IMR-90 (cell line): ENCODE data around the gene FGF4. TPM values are rescaled to one million over a fixed set of nuclear protein-coding genes. Genes with fewer than 3 reads are reported as not detected.

Experiments used
- ATAC-seq: fragments of 200-7000 bp; cut with Tn5 transposase; 2 replicates; pipeline ENCODE4 v1.9.1; 2020; ENCODE audit warnings: low read depth, mild to moderate bottlenecking, moderate library complexity
- BruUV-seq: library from RNA; stranded (reverse); fragments of 400-500 nt; replicated peaks from 2 replicates; lab custom pipeline; 2021; lab: Mats Ljungman, UMichigan
- CTCF ChIA-PET: fragments of 300-600 bp; formaldehyde crosslinking; extraction: SDS; loops from one replicate; lab custom pipeline; 2021; ENCODE audit warnings: antibody characterized with exemption; lab: Yijun Ruan, JAX
- POLR2A ChIA-PET: fragments of 300-600 bp; sonication (Branson Sonifier 250); formaldehyde crosslinking; loops from one replicate; lab custom pipeline; 2022; ENCODE audit warnings: antibody characterized with exemption; ENCODE audit not compliant: unreplicated experiment; lab: Charles Lee
- DNase-seq: peaks from one replicate; pipeline ENCODE4 v3.0.0; 2013
- H2AFZ ChIP-seq: replicated peaks from 2 replicates; pipeline ENCODE3; 2013; ENCODE audit warnings: low read length, mild to moderate bottlenecking; ENCODE audit not compliant: poor library complexity
- H2AK5ac ChIP-seq: 2 replicates; pipeline ENCODE4 v1.6.1; 2013; ENCODE audit warnings: low read depth, low read length, inconsistent platforms
- H2AK9ac ChIP-seq: replicated peaks from 2 replicates; pipeline ENCODE3; 2013; ENCODE audit warnings: mild to moderate bottlenecking, low read depth, low read length, moderate library complexity; ENCODE audit not compliant: poor library complexity
- H2BK120ac ChIP-seq: 2 replicates; pipeline ENCODE4 v1.6.1; 2013; ENCODE audit warnings: low read depth, low read length, inconsistent platforms
- H2BK15ac ChIP-seq: 3 replicates; pipeline ENCODE4 v1.6.1; 2013; ENCODE audit warnings: low read depth, low read length, inconsistent platforms
- H2BK20ac ChIP-seq: 2 replicates; pipeline ENCODE4 v1.6.1; 2013; ENCODE audit warnings: low read depth, mild to moderate bottlenecking, inconsistent platforms, low read length, moderate library complexity
- H2BK5ac ChIP-seq: 2 replicates; pipeline ENCODE4 v1.6.1; 2013; ENCODE audit warnings: mild to moderate bottlenecking, low read depth, low read length, inconsistent platforms; ENCODE audit not compliant: poor library complexity, severe bottlenecking
- H3K14ac ChIP-seq: replicated peaks from 2 replicates; pipeline ENCODE4 v1.6.1; 2013; ENCODE audit warnings: low read depth, low read length, inconsistent platforms
- H3K18ac ChIP-seq: 2 replicates; pipeline ENCODE4 v1.6.1; 2013; ENCODE audit warnings: low read depth, low read length, control low read depth
- H3K23ac ChIP-seq: 2 replicates; pipeline ENCODE4 v1.6.1; 2013; ENCODE audit warnings: low read depth, low read length, inconsistent platforms
- H3K27ac ChIP-seq: 2 replicates; pipeline ENCODE4 v1.5.1; 2013; ENCODE audit warnings: mild to moderate bottlenecking, control low read depth, low read length; ENCODE audit not compliant: insufficient read depth
- H3K27me3 ChIP-seq: 2 replicates; pipeline ENCODE4 v1.6.1; 2013; ENCODE audit warnings: low read length; ENCODE audit not compliant: control insufficient read depth, insufficient read depth
- H3K36me3 ChIP-seq: 2 replicates; pipeline ENCODE4 v1.6.1; 2013; ENCODE audit warnings: low read length, mixed read lengths; ENCODE audit not compliant: control insufficient read depth, insufficient read depth
- H3K4ac ChIP-seq: 2 replicates; pipeline ENCODE4 v1.6.1; 2013; ENCODE audit warnings: low read depth, low read length, inconsistent platforms
- H3K4me1 ChIP-seq: 2 replicates; pipeline ENCODE4 v1.6.1; 2013; ENCODE audit warnings: low read length, mixed read lengths; ENCODE audit not compliant: control insufficient read depth, insufficient read depth
- H3K4me2 ChIP-seq: 2 replicates; pipeline ENCODE4 v1.6.1; 2013; ENCODE audit warnings: low read depth, mild to moderate bottlenecking, control low read depth, low read length, moderate library complexity
- H3K4me3 ChIP-seq: 2 replicates; pipeline ENCODE4 v1.5.1; 2013; ENCODE audit warnings: low read depth, mild to moderate bottlenecking, control low read depth, low read length, moderate library complexity; ENCODE audit not compliant: insufficient read depth
- H3K56ac ChIP-seq: 2 replicates; pipeline ENCODE4 v1.6.1; 2013; ENCODE audit warnings: low read length, inconsistent platforms; ENCODE audit not compliant: insufficient read depth; ENCODE audit errors: extremely low read depth
- H3K79me1 ChIP-seq, 2 experiments: 2 replicates each; pipeline ENCODE4 v1.6.1; 2013; ENCODE audit warnings: low read length in 2 of 2, inconsistent platforms in 1 of 2, low read depth in 1 of 2
- H3K9ac ChIP-seq: 2 replicates; pipeline ENCODE4 v1.6.1; 2013; ENCODE audit warnings: low read depth, low read length, control low read depth
- H3K9me1 ChIP-seq: 2 replicates; pipeline ENCODE4 v1.6.1; 2013; ENCODE audit warnings: low read length, inconsistent platforms; ENCODE audit not compliant: insufficient read depth
- H3K9me3 ChIP-seq: 2 replicates; pipeline ENCODE4 v1.6.1; 2013; ENCODE audit warnings: low read length; ENCODE audit not compliant: control insufficient read depth, insufficient read depth
- H4K20me1 ChIP-seq: 2 replicates; pipeline ENCODE4 v1.6.1; 2013; ENCODE audit warnings: low read length, inconsistent platforms; ENCODE audit not compliant: insufficient read depth
- H4K5ac ChIP-seq: 2 replicates; pipeline ENCODE4 v1.6.1; 2013; ENCODE audit warnings: mild to moderate bottlenecking, low read depth, low read length, control low read depth
- H4K8ac ChIP-seq, 2 experiments: 2 replicates each; pipeline ENCODE4 v1.6.1; 2013; ENCODE audit warnings: low read depth in 2 of 2, low read length in 2 of 2, control low read depth in 1 of 2, inconsistent platforms in 1 of 2
- H4K91ac ChIP-seq: 2 replicates; pipeline ENCODE4 v1.6.1; 2013; ENCODE audit warnings: low read depth, low read length, inconsistent platforms; ENCODE audit not compliant: insufficient read depth
- MAZ ChIP-seq: IDR thresholded peaks from 2 replicates; pipeline ENCODE4 v1.6.1; 2012; ENCODE audit warnings: low read depth, mild to moderate bottlenecking, low read length, improper control_type of control experiment, moderate library complexity, borderline replicate concordance
- NFE2L2 ChIP-seq: fragments of 150-350 bp; IDR thresholded peaks from 2 replicates; pipeline ENCODE4 v1.6.1; 2016; ENCODE audit warnings: low read depth, mild to moderate bottlenecking, low read length
- RCOR1 ChIP-seq: IDR thresholded peaks from 2 replicates; pipeline ENCODE4 v1.6.1; 2012; ENCODE audit warnings: mild to moderate bottlenecking, low read length, improper control_type of control experiment; ENCODE audit not compliant: insufficient replicate concordance
- RFX5 ChIP-seq: IDR thresholded peaks from 2 replicates; pipeline ENCODE4 v1.8.0; 2012; ENCODE audit warnings: low read depth, mild to moderate bottlenecking, low read length, moderate library complexity
- SMC3 ChIP-seq: fragments of 150-350 bp; IDR thresholded peaks from 2 replicates; pipeline ENCODE4 v1.6.1; 2016; ENCODE audit warnings: low read depth, mild to moderate bottlenecking, antibody characterized with exemption, low read length, moderate library complexity
- dilution Hi-C: fragments of 300-500 bp; cut with HindIII; formaldehyde crosslinking; loops from one replicate; pipeline ENCODE4 v1.14.3; 2018; ENCODE audit warnings: low sequenced_read_pairs; ENCODE audit not compliant: unreplicated experiment
- in situ Hi-C: fragments of 300-500 bp; cut with MboI; formaldehyde crosslinking; loops from 3 replicates; pipeline ENCODE4 v1.14.3; 2019; ENCODE audit warnings: low sequenced_read_pairs, inconsistent platforms, mixed read lengths
- intact Hi-C: fragments of 100-400 bp; cut with micrococcal nuclease; formaldehyde crosslinking; loops from 2 replicates; pipeline ENCODE4 v1.10.0; 2022
- polyA plus RNA-seq, 3 experiments: library from polyadenylated mRNA; depleted of rRNA; stranded (reverse); fragments of >200 nt; gene quantifications; 2 replicates each; pipeline ENCODE4 v1.2.3, GENCODE V29; 2012; ENCODE audit warnings: low replicate concordance in 1 of 3
- total RNA-seq: library from RNA; depleted of rRNA; stranded (reverse); fragments of >200 nt; gene quantifications from 2 replicates; pipeline ENCODE4 v1.2.3, GENCODE V29; 2012

Gene FGF4
- total and polyA plus RNA-seq, 2 of the 4 experiments (the other 2 are of a cell fraction): not detected

GRCh38 chr11:69814902-69815301 is 39.8 kb upstream of the FGF4 start:
- ChIA-PET POLR2A (no interaction called here), CTCF (interaction anchor here (0.5 kb wide), 1 partner anchor 546 kb away, joined by 4 read pairs; no protein-coding TSS in a partner anchor)
- Histone ChIP-seq H3K9me3 (no peaks in the 10 kb centered on the region), H3K23ac (no peak overlapping the region), H2BK20ac (no peak overlapping the region), H3K4me3 (no peak overlapping the region), H4K5ac (no peak overlapping the region), H3K18ac (no peak overlapping the region), H3K9me1 (no peaks in the 10 kb centered on the region), H4K91ac (no peak overlapping the region), H4K8ac (no peak overlapping the region), H3K4ac (no peak overlapping the region), H2BK15ac (no peak overlapping the region), H3K56ac (no peak overlapping the region), H3K14ac (no peak overlapping the region), H3K27me3 (peaks cover 57% of the 10 kb centered on the region), H3K9ac (no peak overlapping the region), H2AK9ac (no peak overlapping the region), H3K27ac (no peak overlapping the region), H2AFZ (no peak overlapping the region), H2AK5ac (no peak overlapping the region), H3K4me1 (no peaks in the 10 kb centered on the region; the same call in 1 of the 2 replicates), H3K36me3 (no peaks in the 10 kb centered on the region), H2BK5ac (peak overlapping the region; percentile 21), H2BK120ac (no peak overlapping the region), H3K79me1 (no peaks in the 10 kb centered on the region), H4K20me1 (no peaks in the 10 kb centered on the region), H3K4me2 (no peak overlapping the region)
- BruUV-seq: no TSS peak
- DNase-seq (no peak), ATAC-seq (no peak)
- no peak for TF ChIP-seq NFE2L2
- no peak for TF ChIP-seq SMC3
- no peak for TF ChIP-seq MAZ
- TF ChIP-seq RFX5: no peak
- TF ChIP-seq RCOR1: no peak
- dilution Hi-C loops (no loop called here), in situ Hi-C loops (no loop called here), intact Hi-C loops (no loop called here)
